Measurements from ENCODE around the gene WWOX. TPM values are rescaled to one million over a fixed set of nuclear protein-coding genes. Genes with fewer than 3 reads are reported as not detected.

WWOX gene
- total and polyA plus RNA-seq, 2 of the 8 experiments (the other 6 are each of a cell fraction or from before 2014, with no cell fraction given): 5.4 to 16.7 TPM

- no peak overlapping the region for H3K27ac ChIP-seq (ENCODE audit: low read depth, low read length)
- H3K23me2 ChIP-seq (ENCODE audit: low read depth, low read length): peaks cover 3% of the 10 kb centered on the region; the same call in 1 of the 2 replicates
- TF ChIP-seq CHD1 (IDR thresholded peaks at IDR 0.05; ENCODE audit: low read depth, low read length) (no peak), MAFK (IDR thresholded peaks at IDR 0.05; ENCODE audit: low read depth, low read length) (no peak), TEAD4 (IDR thresholded peaks at IDR 0.05; ENCODE audit: low read depth, low read length) (no peak), CHD2 (IDR thresholded peaks at IDR 0.05; ENCODE audit: low read length) (no peak), RAD21 (IDR thresholded peaks at IDR 0.05 in 1 of 2, conservative IDR thresholded peaks at IDR 0.05 in 1 of 2; ENCODE audit: low read depth in 2 of 2, low read length in 2 of 2) (no peak), POLR2AphosphoS5 (IDR thresholded peaks at IDR 0.05; ENCODE audit: low read depth, low read length) (no peak), BACH1 (IDR thresholded peaks at IDR 0.05; ENCODE audit: low read length) (no peak)
- no peak overlapping the region for H4K5ac ChIP-seq (ENCODE audit: insufficient read length, low read depth, low read length)
- ChIA-PET CTCF (ENCODE audit: partially characterized antibody) (interaction anchor here (0.6 kb wide), 1 partner anchor 651 kb away, joined by 3 read pairs; no protein-coding TSS in a partner anchor), POLR2A (ENCODE audit: partially characterized antibody) (no interaction called here)
- no peaks in the 10 kb centered on the region for H3K79me1 ChIP-seq (ENCODE audit: low read depth, low read length)
- H3K4me1 ChIP-seq (replicated peaks in 1 of 4; ENCODE audit: control insufficient read depth in 3 of 4, insufficient read depth in 4 of 4, low read length in 3 of 4): peaks cover 3 to 12% (median 6%) of the 10 kb centered on the region in 4 experiments; a peak in 4 of 7 replicates
- H3K18ac ChIP-seq (ENCODE audit: extremely low read depth, low read length): no peak overlapping the region
- H3K4me3 ChIP-seq (ENCODE audit: extremely low read depth in 1 of 4, insufficient read depth in 2 of 4, low read depth in 3 of 4, low read length in 4 of 4): no peak overlapping the region
- no peak overlapping the region for H4K8ac ChIP-seq (ENCODE audit: extremely low read depth, insufficient read depth, low read length)
- H2BK20ac ChIP-seq (ENCODE audit: low read length): no peak overlapping the region
- H2BK5ac ChIP-seq (ENCODE audit: low read depth, low read length): no peak overlapping the region
- H3K4me2 ChIP-seq (ENCODE audit: insufficient read depth in 1 of 2, low read depth in 2 of 2, low read length in 2 of 2): no peak overlapping the region
- no peak overlapping the region for H3K14ac ChIP-seq (ENCODE audit: insufficient read length)
- H3K9me3 ChIP-seq (ENCODE audit: insufficient read depth in 2 of 2, low read depth in 1 of 2, low read length in 1 of 2): no peaks in the 10 kb centered on the region
- H2BK15ac ChIP-seq (ENCODE audit: low read length): no peak overlapping the region
- FAIRE-seq (no peak), DNase-seq (ENCODE audit: low read depth in 1 of 2, low spot score in 2 of 2) (no peak)
- H2AFZ ChIP-seq (ENCODE audit: low read length): no peak overlapping the region
- 78% methylated on average over 6 of the region's 6 CpGs; no CpG with 5 or more reads in 1 of the 2 experiments for WGBS, 2 experiments (ENCODE audit: extremely low coverage in 1 of 2, insufficient coverage in 1 of 2, insufficient read length in 1 of 2, insufficient replicate concordance in 2 of 2, low coverage in 1 of 2, low lambda C conversion rate in 2 of 2, missing lambda C conversion rate in 1 of 2)
- no peak overlapping the region for H3K9ac ChIP-seq (replicated peaks in 1 of 4; ENCODE audit: extremely low read depth in 1 of 4, low read depth in 3 of 4, low read length in 3 of 4)
- H3K56ac ChIP-seq (replicated peaks; ENCODE audit: insufficient read length, low read depth, low read length): no peak overlapping the region
- H3K79me2 ChIP-seq (ENCODE audit: control insufficient read depth in 1 of 2, insufficient read depth in 2 of 2, low read length in 2 of 2): no peaks in the 10 kb centered on the region
- no peak overlapping the region for H2BK12ac ChIP-seq (ENCODE audit: low read depth, low read length)
- H4K91ac ChIP-seq (replicated peaks; ENCODE audit: insufficient read length, low read length): no peak overlapping the region
- H3K27me3 ChIP-seq (replicated peaks in 1 of 4; ENCODE audit: control insufficient read depth in 3 of 4, extremely low read depth in 1 of 4, insufficient read depth in 3 of 4, low read length in 3 of 4): no peaks in the 10 kb centered on the region
- H2AK5ac ChIP-seq (ENCODE audit: low read depth, low read length): no peak overlapping the region
- H3K4ac ChIP-seq (replicated peaks; ENCODE audit: insufficient read length, low read depth, low read length): no peak overlapping the region
- H4K20me1 ChIP-seq (replicated peaks in 1 of 2; ENCODE audit: control insufficient read depth in 1 of 2, insufficient read depth in 2 of 2, low read length in 2 of 2): no peaks in the 10 kb centered on the region
- no peak overlapping the region for H2BK120ac ChIP-seq (replicated peaks; ENCODE audit: low read depth, low read length)
- no peak overlapping the region for H3K23ac ChIP-seq (ENCODE audit: insufficient read length)
- no peaks in the 10 kb centered on the region for H3K36me3 ChIP-seq (ENCODE audit: control insufficient read depth in 2 of 4, insufficient read depth in 4 of 4, low read length in 3 of 4)
Measured at GRCh38 chr16:78992001-78992400, 892.5 kb downstream of the WWOX start.

Measured in H1 (cell line).